Activated T-cell treated with anti-CD3 and anti-CD28 coated beads, Interleukin-2, amount 50 U/mL, for 4 hours (primary cell): ENCODE measurements around the gene TMEM218. TPM values are rescaled to one million over a fixed set of nuclear protein-coding genes. Genes with fewer than 3 reads are reported as not detected.
"Not testable (repeated sequence)": the region's sequence is repeated elsewhere in the genome, so short reads cannot be mapped to it uniquely, and the experiment has no call there.

ENCODE experiments used
- ATAC-seq, 2 donors: fragments of 200-7000 bp; cut with Tn5 transposase; one replicate each; pipeline ENCODE4 v1.10.0; 2021
- DNase-seq: peaks from one replicate; pipeline ENCODE4 v3.0.0-alpha.2; 2020
- H3K27me3 Mint-ChIP-seq: one replicate; pipeline ENCODE4 v1.8.0; 2021; ENCODE audit warnings: low read depth, mixed read lengths
- H3K36me3 Mint-ChIP-seq: one replicate; pipeline ENCODE4 v1.8.0; 2022; ENCODE audit warnings: mixed read lengths; ENCODE audit not compliant: insufficient read depth
- H3K4me1 Mint-ChIP-seq: one replicate; pipeline ENCODE4 v1.8.0; 2021; ENCODE audit warnings: low read depth, mixed read lengths
- H3K4me3 Mint-ChIP-seq: one replicate; pipeline ENCODE4 v1.8.0; 2021; ENCODE audit warnings: mild to moderate bottlenecking, moderate library complexity, mixed read lengths
- H3K9me3 Mint-ChIP-seq: one replicate; pipeline ENCODE4 v1.8.0; 2021; ENCODE audit warnings: mixed read lengths
- total RNA-seq, 3 donors: library from RNA; stranded (reverse); gene quantifications; one replicate each; pipeline ENCODE4 v1.2.1, GENCODE V29; 2021

The TMEM218 gene
- total RNA-seq, 3 donors from 2014 or later = 10.6 to 13.1 (median 12.3) TPM

DNA sequence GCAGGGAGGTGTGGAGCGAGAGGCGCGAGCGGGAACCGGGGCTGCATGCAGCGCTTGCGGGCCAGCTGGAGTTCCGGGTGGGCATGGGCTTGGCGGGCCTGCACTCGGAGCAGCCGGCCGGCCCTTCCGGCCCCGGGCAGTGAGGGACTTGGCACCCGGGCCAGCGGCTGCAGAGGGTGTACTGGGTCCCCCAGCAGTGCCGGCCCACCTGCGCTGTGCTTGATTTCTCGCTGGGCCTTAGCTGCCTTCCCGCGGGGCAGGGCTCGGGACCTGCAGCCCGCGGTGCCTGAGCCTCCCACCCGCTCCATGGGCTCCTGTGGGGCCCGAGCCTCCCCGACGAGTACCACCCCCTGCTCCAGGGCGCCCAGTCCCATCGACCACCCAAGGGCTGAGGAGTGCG, 21.9 kb downstream of the TMEM218 start:
- H3K4me3 Mint-ChIP-seq, ATAC-seq, H3K27me3 Mint-ChIP-seq, H3K36me3 Mint-ChIP-seq, H3K9me3 Mint-ChIP-seq, DNase-seq, H3K4me1 Mint-ChIP-seq: not testable (repeated sequence)

DNA sequence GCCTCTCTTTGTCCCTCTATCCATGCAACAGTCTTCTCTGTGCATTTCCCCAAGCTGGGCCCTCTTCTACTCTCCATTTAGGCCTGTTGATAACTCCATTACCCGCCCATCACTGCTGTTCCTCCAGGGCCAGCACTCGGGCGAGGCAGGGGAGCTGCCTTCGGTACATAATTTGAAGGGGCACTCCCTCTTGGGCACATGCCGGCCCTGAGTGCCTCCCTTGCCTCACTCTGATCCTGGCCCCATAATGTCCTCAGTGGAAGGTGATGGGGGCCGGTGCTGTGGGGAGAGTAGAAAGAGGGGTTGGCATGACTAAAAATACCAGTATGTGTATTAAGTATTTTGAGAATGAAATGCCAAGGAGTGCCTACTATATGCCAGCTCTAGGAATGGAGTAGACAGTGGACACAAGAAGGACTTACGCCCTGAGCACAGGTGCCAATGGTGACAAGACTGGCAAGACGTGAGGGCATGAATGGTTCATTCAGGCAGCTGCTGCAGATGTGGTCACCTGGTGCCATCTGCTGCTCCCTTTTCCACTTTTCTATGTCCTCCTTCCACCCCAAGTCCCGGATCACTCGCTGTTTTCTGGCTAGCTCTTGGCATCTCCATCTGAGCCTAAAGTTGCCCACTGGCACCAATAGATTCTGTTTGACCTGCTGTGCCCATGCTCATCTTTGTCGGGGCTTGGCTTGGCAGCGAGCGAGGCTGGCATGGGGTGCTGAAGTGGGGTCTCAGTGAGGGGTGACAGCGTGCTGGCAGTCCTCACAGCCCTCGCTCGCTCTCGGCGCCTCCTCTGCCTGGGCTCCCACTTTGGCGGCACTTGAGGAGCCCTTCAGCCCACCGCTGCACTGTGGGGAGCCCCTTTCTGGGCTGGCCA, 22.6 kb downstream of the TMEM218 start:
- DNase-seq (no peak), ATAC-seq (no peak)
- Mint-ChIP-seq H3K36me3 (no peaks in the 10 kb centered on the region), H3K4me1 (no peaks in the 10 kb centered on the region), H3K27me3 (no peaks in the 10 kb centered on the region), H3K9me3 (no peaks in the 10 kb centered on the region), H3K4me3 (no peak overlapping the region)

DNA sequence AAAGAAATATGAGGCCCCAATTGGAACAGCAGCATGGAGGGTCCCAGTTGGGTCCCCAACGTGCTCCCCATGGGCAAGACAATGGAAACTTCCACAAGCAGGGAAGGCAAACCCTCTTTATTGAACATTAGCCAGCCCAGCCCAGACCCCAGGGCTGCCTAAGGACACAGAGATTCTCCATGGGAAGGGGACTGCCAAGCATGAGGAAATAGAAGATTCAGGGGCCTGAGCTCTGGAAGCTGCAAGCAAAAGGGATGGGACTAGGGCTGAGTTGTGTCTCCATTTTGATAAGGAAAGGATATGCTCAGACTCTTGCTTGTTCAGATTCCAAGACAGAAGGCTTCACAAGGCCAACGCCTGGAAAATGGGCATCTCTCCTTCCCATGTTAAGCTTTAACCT, 23.3 kb downstream of the TMEM218 start:
- H3K27me3 Mint-ChIP-seq = no peaks in the 10 kb centered on the region
- ATAC-seq = no peak
- no peak overlapping the region for H3K4me3 Mint-ChIP-seq
- no peaks in the 10 kb centered on the region for H3K36me3 Mint-ChIP-seq
- no peaks in the 10 kb centered on the region for H3K4me1 Mint-ChIP-seq
- H3K9me3 Mint-ChIP-seq = no peaks in the 10 kb centered on the region
- no peak for DNase-seq

DNA sequence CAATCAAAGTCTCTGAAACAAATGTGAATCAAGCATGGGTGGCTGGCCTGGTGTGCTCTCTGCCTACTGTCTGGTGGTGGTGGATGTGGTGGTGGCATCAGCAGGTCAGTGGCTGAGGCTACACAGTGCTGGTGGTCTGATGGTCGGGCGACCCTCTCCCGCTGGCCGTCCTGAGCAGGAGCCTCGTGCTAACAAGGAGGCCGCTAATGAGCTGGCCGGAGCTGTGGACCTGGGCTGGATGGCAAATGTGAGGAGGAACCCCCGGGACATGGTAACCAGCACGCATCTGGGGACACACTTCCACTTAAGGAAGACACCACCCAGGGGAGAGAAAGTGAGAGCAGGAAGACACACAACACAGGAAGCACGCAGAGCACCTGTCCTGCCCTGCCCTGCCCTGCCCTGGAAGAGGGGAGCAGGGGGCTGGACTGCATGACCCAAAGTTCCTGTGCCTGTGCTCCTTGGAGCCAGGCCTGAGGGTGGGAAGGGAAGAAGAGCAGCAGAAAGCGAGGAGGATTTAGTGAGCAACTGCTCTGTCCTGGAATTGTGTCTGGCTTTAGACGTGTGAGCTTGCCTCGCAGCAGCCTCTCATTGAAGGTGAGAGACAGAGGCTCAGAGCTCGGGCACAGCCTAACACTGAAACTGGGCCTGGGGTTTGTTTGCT, 24.7 kb downstream of the TMEM218 start:
- Mint-ChIP-seq H3K4me1 (no peaks in the 10 kb centered on the region), H3K4me3 (no peak overlapping the region), H3K36me3 (no peaks in the 10 kb centered on the region), H3K9me3 (no peaks in the 10 kb centered on the region), H3K27me3 (peaks cover 3% of the 10 kb centered on the region)
- no peak for DNase-seq
- no peak for ATAC-seq

DNA sequence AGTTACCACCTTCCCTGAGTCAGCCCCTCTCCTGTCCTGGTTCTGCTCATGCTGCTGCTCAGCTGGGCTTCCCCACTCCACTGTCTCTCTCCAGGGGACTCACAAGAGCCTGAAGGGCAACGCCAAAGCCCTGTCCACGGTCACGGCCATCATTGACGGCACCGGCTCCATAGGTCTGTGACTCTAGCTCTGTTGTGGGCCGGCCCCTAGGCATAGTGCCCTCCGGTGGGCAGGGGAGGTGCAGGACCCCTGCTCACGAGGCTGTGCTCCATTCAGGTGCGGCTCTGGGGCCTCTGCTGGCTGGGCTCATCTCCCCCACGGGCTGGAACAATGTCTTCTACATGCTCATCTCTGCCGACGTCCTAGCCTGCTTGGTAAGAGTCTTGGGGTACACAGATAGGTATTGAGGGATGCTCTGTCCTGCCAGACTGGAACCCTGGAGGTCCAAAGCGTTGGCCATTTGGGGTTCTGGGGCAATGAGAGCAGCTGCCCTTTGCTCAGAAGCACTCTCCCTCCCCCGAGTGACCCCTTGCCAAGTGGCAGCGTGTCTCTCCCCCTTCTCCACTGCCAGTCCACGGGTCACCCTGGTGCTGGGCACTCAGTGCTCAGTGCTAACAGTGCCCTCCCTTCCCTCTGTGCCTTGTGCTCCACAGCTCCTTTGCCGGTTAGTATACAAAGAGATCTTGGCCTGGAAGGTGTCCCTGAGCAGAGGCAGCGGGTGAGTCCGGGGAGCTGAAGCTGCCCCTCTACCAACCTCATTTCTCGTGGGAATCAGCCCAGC, 25.9 kb downstream of the TMEM218 start:
- Mint-ChIP-seq H3K4me1 (no peaks in the 10 kb centered on the region), H3K9me3 (no peaks in the 10 kb centered on the region), H3K27me3 (peaks cover 3% of the 10 kb centered on the region), H3K4me3 (no peak overlapping the region), H3K36me3 (no peaks in the 10 kb centered on the region)
- no peak for ATAC-seq
- no peak for DNase-seq

DNA sequence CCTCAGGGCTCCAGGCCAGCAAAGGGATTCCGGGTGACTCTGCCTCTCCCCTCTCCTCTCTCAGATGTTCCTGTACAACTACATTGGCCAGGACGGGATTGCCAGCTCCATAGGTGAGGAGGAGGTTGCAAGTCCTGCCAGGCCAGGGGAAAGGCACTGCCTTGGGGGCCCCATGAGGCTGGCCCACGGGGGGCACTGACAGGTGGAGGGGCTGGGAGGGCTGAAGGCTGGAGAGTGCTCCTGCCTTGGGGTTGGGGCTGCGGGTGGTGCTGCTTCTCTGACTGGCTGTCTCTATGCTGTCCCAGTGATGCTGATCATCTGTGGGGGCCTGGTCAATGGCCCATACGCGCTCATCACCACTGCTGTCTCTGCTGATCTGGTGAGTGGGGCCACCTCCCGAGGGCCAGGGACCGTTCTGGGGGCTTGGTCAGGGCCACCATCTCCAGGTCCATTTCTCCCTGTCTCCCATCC, 26.6 kb downstream of the TMEM218 start:
- H3K27me3 Mint-ChIP-seq = peaks cover 3% of the 10 kb centered on the region
- ATAC-seq = no peak
- no peak for DNase-seq
- H3K4me1 Mint-ChIP-seq = no peaks in the 10 kb centered on the region
- H3K4me3 Mint-ChIP-seq = no peak overlapping the region
- no peaks in the 10 kb centered on the region for H3K9me3 Mint-ChIP-seq
- no peaks in the 10 kb centered on the region for H3K36me3 Mint-ChIP-seq

DNA sequence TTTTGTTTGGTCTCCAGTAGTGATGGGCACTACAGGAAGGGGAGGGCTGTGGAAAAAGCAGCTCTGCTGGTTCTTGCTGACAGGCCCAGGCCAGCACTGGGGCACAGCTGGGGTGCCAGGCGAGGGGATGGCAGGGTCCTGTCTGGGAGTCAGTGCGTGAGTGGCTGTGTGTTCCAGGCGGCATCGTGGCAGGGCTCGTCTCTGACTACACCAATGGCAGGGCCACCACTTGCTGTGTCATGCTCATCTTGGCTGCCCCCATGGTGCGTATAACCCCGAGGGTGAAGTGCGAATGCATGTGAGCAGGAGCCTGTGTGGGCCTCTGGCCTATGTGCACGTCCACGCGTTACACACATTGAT, 27.4 kb downstream of the TMEM218 start:
- no peak for DNase-seq
- H3K4me1 Mint-ChIP-seq = no peaks in the 10 kb centered on the region
- no peak for ATAC-seq
- H3K36me3 Mint-ChIP-seq = no peaks in the 10 kb centered on the region
- no peak overlapping the region for H3K4me3 Mint-ChIP-seq
- no peaks in the 10 kb centered on the region for H3K9me3 Mint-ChIP-seq
- H3K27me3 Mint-ChIP-seq = peaks cover 3% of the 10 kb centered on the region

DNA sequence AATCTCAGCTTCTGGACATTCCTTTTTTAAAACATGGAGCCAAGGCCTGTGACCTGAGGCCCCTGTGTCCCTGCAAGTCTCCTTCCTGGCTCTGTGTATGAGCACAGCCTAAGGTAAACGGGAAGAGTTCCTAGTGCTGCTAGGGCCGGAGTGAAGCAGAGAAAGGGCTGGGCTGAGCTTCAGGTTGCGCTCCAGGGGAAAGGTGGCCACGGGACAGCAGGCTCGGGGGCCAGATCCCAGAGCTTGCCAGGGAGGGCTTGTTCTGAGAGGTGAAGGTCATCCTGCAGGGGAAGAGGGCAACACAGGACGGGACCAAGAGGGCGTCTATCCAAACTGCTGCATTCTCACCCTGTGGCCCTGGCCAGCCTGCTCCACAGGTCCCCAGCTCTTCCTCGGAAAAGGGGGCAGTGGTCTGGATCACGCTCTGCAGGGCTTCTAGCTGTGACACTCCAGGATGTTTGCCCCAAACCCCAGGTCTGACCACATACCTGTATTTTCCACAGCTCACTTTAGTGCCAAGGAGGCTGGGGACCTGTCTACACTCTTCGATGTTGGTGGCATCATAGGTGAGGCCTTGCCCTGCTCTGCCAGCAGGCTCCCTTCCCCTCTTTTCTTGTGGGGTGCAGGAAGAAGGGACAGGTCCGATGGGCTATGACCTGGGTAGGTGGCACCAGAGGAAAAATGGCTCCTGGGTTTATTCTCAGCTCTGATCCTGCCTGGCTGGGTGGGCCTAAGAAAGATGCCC, 27.9 kb downstream of the TMEM218 start:
- no peaks in the 10 kb centered on the region for H3K9me3 Mint-ChIP-seq
- H3K4me3 Mint-ChIP-seq = no peak overlapping the region
- no peaks in the 10 kb centered on the region for H3K4me1 Mint-ChIP-seq
- H3K36me3 Mint-ChIP-seq = no peaks in the 10 kb centered on the region
- peaks cover 3% of the 10 kb centered on the region for H3K27me3 Mint-ChIP-seq
- DNase-seq = no peak
- ATAC-seq = no peak

DNA sequence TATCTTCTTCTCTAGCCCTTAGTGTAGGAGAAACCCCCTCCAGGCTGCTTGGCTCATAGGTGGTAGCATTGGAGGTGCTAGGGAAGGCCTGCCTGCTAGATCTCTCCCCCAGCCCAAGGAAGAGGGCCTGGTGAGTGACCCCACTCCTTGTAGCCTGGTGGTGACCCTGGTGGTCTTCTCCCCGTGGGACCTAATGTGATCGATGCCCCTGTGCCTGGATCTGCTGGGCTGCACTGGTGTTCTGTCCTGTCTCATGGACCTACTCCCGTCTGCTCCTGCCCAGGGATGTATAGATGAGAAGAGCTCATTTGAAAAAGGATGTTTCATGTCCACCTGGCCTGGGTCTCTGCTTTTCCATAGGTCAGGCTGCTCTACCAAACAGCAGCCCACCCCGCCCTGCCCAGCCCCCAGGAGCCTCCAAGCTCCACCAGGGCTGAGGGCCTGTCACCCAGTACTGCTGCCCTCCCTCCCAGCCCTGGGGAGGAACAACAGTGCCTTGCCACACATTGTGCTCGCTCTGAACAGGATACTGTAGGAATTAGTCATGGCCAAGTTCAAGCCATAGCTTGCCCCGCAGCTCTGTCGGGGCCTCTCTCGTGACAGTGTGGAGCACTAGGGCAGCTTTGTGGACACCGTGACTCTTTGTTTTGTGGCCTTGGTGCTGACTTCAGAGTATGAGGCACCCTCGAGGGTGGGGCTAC, 28.7 kb downstream of the TMEM218 start:
- DNase-seq (no peak), ATAC-seq (no peak)
- no peak overlapping the region for H3K4me3 Mint-ChIP-seq
- no peaks in the 10 kb centered on the region for H3K9me3 Mint-ChIP-seq
- no peaks in the 10 kb centered on the region for H3K4me1 Mint-ChIP-seq
- peaks cover 3% of the 10 kb centered on the region for H3K27me3 Mint-ChIP-seq
- H3K36me3 Mint-ChIP-seq = no peaks in the 10 kb centered on the region

DNA sequence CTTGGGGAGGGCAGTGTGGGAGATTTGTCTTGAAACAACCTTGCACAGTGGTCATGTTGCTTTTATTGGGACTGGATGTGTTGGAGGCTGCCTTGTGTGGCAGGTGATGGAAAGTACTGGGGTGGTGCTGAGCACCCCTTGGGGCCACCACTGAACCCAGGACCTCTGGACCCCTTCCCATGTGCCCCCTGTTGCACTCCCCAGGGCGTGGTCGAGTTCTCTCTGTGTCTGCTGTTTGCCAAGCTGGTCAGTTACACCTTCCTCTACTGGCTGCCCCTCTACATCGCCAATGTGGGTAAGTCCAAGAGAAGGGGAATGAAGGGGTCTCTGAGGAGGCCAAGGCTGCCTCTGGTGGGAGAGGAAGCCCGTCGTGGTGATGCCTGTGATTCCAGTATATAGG, 29.4 kb downstream of the TMEM218 start:
- Mint-ChIP-seq H3K27me3 (peaks cover 3% of the 10 kb centered on the region), H3K4me1 (no peaks in the 10 kb centered on the region), H3K4me3 (no peak overlapping the region), H3K36me3 (no peaks in the 10 kb centered on the region), H3K9me3 (no peaks in the 10 kb centered on the region)
- ATAC-seq (no peak), DNase-seq (no peak)

DNA sequence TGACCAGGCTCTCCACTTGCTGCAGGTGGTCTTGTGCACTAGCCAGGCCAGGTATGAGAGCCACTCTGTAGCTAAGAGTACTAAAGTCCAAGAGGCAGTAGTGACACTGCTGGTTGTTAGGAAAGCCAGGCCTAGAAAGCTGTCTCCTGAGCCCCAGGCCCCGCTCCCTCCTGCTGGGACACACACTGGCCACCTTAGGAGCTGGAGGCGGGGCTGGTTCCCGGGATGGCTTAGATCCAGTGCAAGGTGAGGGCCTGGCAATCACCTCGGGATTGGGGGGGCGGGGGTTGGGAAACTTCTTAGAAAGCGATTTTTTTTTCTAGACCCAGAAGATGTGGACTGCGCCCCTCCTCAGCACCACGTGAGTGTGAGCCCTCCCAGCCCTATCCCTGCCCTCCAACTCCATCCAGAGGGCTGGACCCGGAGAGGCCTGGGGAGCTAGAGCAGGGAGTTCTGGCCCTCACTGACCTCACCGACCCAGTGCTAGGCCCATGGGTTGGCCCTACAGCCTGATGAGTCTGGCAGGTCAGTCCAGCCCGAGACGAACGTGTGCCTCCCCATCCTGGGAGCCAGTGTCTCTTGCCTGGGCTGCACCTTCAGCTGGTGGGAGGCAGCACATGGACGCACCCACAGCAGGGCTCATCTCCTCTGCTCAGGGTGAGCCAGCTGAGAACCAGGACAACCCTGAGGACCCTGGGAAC, 30.2 kb downstream of the TMEM218 start:
- DNase-seq (no peak), ATAC-seq (no peak)
- Mint-ChIP-seq H3K4me3 (no peak overlapping the region), H3K27me3 (peaks cover 3% of the 10 kb centered on the region), H3K4me1 (no peaks in the 10 kb centered on the region), H3K36me3 (no peaks in the 10 kb centered on the region), H3K9me3 (no peaks in the 10 kb centered on the region)

DNA sequence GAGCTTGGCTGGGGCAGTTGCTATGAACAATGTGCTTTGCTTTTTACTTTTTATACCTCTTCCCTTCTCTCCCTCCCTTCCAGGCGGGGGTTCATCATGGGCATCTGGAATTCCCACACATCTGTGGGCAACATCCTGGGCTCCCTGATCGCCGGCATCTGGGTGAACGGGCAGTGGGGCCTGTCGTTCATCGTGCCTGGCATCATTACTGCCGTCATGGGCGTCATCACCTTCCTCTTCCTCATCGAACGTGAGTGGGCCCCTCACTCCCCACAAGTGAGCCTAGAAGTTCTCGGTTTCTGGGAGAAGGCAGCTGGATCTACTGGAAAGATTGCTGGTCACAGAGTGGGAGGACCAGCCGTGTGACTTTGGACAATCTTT, 30.9 kb downstream of the TMEM218 start:
- ATAC-seq (no peak), DNase-seq (no peak)
- no peaks in the 10 kb centered on the region for H3K9me3 Mint-ChIP-seq
- H3K4me3 Mint-ChIP-seq = no peak overlapping the region
- H3K4me1 Mint-ChIP-seq = no peaks in the 10 kb centered on the region
- H3K27me3 Mint-ChIP-seq = peaks cover 3% of the 10 kb centered on the region
- H3K36me3 Mint-ChIP-seq = no peaks in the 10 kb centered on the region

DNA sequence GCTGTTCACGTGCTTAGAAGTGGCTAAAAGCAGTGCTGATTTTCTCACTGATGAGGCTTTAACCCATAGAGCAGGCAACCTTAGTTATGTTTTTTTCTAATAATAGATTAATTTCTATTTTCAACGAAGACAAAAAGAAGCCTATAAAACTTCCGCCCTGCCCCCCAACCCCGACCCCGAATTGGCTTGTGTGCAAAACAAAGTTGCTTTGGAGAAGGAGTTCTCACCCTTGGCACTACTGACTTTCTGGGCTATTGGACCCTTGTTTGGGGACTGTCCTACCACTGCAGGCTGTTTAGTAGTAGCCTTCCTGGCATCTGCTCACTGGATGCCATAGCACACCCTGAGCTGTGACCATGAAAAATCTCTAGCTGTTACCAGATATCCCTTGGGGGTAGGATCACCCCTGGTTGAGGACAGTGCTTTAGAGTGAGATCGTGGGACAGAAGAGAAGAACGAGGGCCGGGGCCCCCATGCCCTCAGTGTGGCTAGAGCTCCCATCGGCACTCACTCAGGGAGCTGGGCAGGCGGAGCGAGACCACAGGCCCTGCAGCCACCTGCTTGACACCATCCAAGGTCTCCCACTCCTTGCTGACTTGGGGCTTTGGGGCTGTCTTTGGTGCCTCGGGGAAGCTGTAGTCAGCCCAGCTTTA, 31.4 kb downstream of the TMEM218 start:
- ATAC-seq (no peak), DNase-seq (no peak)
- Mint-ChIP-seq H3K4me1 (no peaks in the 10 kb centered on the region), H3K27me3 (peaks cover 3% of the 10 kb centered on the region), H3K9me3 (no peaks in the 10 kb centered on the region), H3K4me3 (no peak overlapping the region), H3K36me3 (no peaks in the 10 kb centered on the region)
